ENCODE data around the gene DOCK3.
"Not testable (repeated sequence)": the region's sequence is repeated elsewhere in the genome, so short reads cannot be mapped to it uniquely, and the experiment has no call there.

The DOCK3 gene

GRCh38 chr3:50811893-50812292 lies 137.2 kb downstream of the DOCK3 start:
- no peak for DNase-seq

DNA sequence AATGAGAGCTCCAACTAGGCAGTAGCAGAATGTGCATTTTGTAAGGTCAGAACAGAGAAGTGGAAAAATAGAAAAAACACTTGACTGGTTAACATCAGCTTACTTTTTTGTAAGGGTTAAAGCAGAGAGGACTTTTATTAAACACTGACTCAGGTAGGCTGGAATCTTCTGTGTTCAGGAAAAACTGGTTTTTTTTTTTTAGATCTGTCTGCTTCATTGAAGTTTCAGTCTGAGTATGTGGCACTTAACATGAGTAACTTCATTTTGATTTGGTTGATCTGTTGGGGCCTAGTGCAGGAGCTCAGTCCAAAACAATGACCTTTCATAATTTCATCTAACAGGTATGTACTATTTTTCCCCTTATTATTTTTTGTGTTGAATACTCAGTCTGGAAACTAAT lies 141.1 kb downstream of the DOCK3 start:
- no peak for DNase-seq

- no peak for DNase-seq
These were observed 142.2 kb downstream of the DOCK3 start for GRCh38 chr3:50816894-50817293.

- DNase-seq, result no peak
These were observed 143.2 kb downstream of the DOCK3 start for GRCh38 chr3:50817756-50818529.

GRCh38 chr3:50819882-50820281 lies 145.2 kb downstream of the DOCK3 start:
- DNase-seq, result no peak

DNA sequence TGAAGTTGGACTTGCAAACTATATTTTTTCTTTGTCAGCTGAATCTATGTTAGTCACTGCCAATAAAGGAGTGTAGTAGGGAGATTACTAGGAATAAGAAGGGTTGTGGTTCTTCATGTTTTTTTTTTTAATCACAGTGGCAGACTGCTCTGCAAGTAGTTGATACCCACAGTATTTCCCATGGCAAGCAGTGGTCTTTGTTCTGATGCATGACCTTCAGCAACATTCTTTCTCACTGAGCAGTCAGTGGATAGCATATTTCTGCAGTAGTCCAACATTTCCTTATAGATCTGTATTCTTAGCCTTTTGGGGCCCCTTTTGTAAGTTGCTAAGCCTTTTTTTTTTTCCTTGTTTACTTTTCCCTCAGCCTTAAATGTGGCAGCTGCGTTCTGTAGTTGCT lies 151.1 kb downstream of the DOCK3 start:
- no peak for DNase-seq

- DNase-seq, result no peak
These were observed 155.7 kb downstream of the DOCK3 start for GRCh38 chr3:50830451-50830850.

- DNase-seq, result not testable (repeated sequence)
These were observed 156.3 kb downstream of the DOCK3 start for GRCh38 chr3:50831009-50831408.

DNA sequence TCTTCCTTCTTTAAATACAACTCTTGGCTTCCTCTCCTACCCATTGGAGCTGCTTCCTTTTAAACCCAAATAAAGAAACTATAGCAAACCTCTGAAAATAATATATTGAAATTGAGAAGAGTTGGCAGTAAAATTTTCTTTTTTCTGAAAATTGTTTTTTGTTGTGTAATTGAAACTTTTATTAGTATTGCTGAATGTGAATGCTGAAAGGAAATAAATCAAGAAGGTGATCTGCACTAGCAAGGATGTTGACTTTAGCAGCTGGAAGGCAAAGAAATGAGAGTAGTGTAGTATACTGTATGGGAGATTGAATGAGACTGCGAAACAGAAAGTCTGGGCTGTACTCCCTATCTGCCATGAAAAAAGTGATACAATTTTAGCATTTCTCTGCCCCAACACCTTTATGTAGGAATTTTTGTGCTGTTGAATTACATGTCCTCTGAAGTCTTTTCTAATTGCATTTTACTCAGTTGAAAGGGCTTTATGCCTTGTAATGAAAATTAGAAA lies 166.3 kb downstream of the DOCK3 start:
- no peak for DNase-seq

DNA sequence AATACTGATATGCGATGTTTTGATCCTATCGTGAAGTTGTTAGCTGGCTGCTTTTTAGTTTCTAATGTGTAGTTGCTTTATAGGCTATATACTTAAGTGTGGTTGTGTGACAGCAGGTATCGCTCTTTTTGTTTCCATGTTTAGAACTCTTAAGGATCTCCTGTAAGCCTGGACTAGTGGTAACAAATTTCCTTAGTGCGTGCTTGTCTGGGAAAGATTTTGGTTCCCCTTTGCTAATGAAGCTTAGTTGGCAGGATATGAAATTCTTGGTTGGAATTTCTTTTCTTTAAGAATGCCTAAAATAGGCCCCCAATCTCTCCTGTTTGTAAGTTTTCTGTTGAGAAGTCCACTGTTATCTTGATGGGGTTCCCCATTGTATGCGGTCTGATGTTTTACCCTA lies 173.6 kb downstream of the DOCK3 start:
- no peak for DNase-seq

- DNase-seq, result no peak
These were observed 176.1 kb downstream of the DOCK3 start for GRCh38 chr3:50850639-50851511.

DNA sequence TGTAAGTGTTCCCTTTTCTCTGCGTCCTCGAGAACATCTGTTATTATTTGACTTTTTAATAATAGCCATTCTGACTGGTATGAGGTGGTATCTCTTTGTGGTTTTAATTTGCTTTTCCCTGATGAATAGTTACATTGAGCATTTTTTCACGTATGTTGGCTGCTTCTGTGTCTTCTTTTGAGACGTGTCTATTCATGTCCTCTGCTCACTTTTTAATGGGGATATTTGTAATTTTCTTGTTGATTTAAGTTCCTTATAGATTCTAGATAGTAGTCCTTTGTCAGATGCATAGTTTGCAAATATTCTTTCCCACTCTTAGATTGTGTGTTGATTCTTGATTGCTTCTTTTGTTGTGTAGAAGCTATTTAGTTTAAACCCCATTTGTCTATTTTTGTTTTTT lies 179.2 kb downstream of the DOCK3 start:
- DNase-seq, result no peak

DNA sequence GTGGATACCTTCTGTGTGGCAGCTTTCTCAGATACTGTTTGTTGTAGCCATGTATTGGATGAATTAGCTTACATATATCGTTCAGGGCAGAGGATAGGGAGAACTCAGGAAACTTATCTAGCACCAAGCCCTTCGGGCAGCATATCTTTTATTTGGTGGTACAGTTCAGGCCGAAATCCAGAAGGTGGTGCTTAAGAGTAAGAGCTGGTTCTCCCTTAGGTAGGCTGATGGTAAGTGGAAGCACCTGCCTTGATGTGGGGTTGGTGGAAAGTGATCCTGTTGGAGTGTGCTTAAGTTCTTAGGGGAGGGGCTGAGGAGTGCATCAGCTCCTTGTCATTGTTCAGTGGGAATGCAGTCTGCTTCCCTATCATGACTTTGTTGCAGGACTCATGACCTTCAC lies 187.5 kb downstream of the DOCK3 start:
- DNase-seq, result no peak

GRCh38 chr3:50873376-50874157 lies 198.8 kb downstream of the DOCK3 start:
- no peak for DNase-seq

- not testable (repeated sequence) for DNase-seq
These were observed 200.1 kb downstream of the DOCK3 start for GRCh38 chr3:50874876-50875275.

GRCh38 chr3:50876947-50877346 lies 202.2 kb downstream of the DOCK3 start:
- DNase-seq, result no peak

DNA sequence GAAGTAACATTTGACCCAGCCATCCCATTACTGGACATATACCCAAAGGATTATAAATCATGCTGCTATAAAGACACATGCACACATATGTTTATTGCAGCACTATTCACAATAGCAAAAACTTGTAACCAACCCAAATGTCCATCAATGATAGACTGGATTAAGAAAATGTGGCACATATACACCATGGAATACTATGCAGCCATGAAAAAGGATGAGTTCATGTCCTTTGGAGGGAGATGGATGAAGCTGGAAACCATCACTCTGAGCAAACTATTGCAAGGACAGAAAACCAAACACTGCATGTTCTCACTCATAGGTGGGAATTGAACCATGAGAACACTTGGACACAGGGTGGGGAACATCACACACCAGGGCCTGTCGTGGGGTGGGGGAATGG lies 208.0 kb downstream of the DOCK3 start:
- not testable (repeated sequence) for DNase-seq

- no peak for DNase-seq
These were observed 209.0 kb downstream of the DOCK3 start for GRCh38 chr3:50883755-50884154.

DNA sequence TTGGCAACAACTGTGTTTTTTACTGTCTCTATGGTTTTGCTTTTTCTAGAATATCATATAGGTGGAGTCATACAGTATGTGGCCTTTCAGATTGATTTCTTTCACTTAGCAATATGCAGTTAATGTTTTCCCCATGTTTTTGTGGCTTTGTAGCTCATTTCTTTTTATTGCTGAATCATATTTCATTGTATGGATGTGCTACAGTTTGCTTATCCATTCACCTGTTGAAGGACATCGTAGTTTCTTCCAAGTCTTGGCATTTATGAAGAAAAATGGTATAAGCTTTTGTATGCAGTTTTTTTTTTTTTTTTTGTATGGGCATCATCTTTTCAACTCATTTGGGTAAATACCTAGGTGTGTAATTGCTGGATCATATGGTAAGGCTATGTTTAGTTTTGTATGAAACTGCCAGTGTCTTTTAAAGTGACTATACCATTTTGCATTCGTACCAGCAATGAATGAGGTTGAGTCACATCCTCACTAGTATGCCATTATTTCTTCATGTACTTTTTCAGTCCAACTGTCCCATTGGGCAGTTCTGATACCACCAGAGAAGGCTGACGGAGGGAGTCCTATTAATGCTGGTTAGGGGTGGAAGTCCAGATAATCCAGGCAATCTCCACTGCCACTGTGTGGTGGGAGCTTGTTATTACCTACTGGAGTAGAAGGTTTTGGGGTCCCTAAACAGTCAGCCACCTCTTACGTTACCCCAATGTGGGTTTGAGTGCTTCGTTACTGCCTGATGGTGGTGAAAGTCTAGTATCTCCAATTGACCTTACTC lies 210.5 kb downstream of the DOCK3 start:
- no peak for DNase-seq

- peak; percentile 35 for DNase-seq
These were observed 216.1 kb downstream of the DOCK3 start for GRCh38 chr3:50890688-50891344.

- peak; percentile 7 for DNase-seq
These were observed 226.4 kb downstream of the DOCK3 start for GRCh38 chr3:50901097-50901496.

GRCh38 chr3:50912746-50913145 lies 238.0 kb downstream of the DOCK3 start:
- no peak for DNase-seq

Data from NCI-H2029 (cell line).